ENCODE measurements around the gene TMC2. TPM values are rescaled to one million over a fixed set of nuclear protein-coding genes. Genes with fewer than 3 reads are reported as not detected.

The TMC2 gene
- total RNA-seq, 1 donor from 2014 or later = not detected

DNA sequence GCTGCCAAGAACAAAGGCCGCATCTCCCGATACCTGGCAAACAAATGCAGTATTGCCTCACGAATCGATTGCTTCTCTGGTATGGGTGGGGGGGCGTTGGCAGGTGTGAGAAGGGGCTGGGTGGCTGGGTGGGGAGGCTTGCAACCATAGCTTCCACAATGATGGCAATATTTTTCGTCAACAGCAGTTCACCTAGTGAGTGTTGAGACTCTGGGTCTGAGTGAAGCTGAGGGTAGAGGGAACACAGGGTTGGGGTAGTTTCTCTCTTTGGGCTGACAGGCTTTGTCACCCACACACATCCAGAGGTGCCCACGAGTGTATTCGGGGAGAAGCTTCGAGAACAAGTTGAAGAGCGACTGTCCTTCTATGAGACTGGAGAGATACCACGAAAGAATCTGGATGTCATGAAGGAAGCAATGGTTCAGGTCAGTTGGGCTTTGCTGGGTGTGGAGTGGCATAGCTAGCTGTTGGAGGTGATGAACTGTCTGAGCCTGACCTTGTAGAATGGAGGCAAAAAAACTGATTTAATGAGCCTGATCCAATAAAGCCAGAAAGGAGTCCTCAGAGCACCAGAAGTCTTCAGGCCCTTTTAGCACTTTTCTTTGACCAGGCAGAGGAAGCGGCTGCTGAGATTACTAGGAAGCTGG is 120.2 kb downstream of the TMC2 start:
- peak overlapping the region; percentile 13 for H3K27ac Mint-ChIP-seq
- TF ChIP-seq CTCF (conservative IDR thresholded peaks at IDR 0.05) = no peak
- H3K4me1 Mint-ChIP-seq (ENCODE audit: unreplicated experiment) = peaks cover 14% of the 10 kb centered on the region
- H3K36me3 Mint-ChIP-seq = peaks cover 48% of the 10 kb centered on the region
- no peak overlapping the region for H3K4me3 Mint-ChIP-seq
- no peaks in the 10 kb centered on the region for H3K27me3 Mint-ChIP-seq
- DNase-seq (ENCODE audit: extremely low spot score, unreplicated experiment) = no peak
- H3K9me3 Mint-ChIP-seq = no peaks in the 10 kb centered on the region

DNA sequence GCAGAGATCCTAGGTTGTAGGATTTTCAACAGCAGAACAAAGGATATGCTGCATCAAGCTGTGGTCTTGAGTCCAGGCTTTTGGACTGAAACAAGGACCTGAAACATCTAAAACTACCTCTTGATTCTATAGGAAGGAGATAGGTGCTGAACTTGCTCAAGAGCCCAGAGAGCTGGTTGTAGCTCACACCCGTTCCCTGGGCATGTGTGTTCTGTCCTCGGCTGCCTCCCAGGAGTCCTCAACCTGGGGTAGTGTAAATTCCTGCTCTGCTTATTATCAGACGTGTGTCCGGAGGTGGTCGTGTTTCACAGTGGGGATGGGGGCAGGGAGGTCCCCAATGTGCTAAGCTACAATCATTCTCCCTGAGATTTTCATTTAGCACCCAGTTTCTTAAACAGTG is 120.9 kb downstream of the TMC2 start:
- H3K4me1 Mint-ChIP-seq (ENCODE audit: unreplicated experiment) = peaks cover 17% of the 10 kb centered on the region
- no peaks in the 10 kb centered on the region for H3K27me3 Mint-ChIP-seq
- H3K4me3 Mint-ChIP-seq = no peak overlapping the region
- DNase-seq (ENCODE audit: extremely low spot score, unreplicated experiment) = no peak
- no peak for TF ChIP-seq CTCF (conservative IDR thresholded peaks at IDR 0.05)
- H3K27ac Mint-ChIP-seq = no peak overlapping the region
- no peaks in the 10 kb centered on the region for H3K9me3 Mint-ChIP-seq
- peaks cover 52% of the 10 kb centered on the region for H3K36me3 Mint-ChIP-seq

- Mint-ChIP-seq H3K27me3 (no peaks in the 10 kb centered on the region), H3K36me3 (peaks cover 54% of the 10 kb centered on the region), H3K9me3 (no peaks in the 10 kb centered on the region), H3K4me1 (ENCODE audit: unreplicated experiment) (peaks cover 18% of the 10 kb centered on the region), H3K27ac (no peak overlapping the region), H3K4me3 (no peak overlapping the region)
- TF ChIP-seq CTCF (conservative IDR thresholded peaks at IDR 0.05) = no peak
- DNase-seq (ENCODE audit: extremely low spot score, unreplicated experiment) = no peak
Observed at GRCh38 chr20:2657674-2658073, 121.3 kb downstream of the TMC2 start.

DNA sequence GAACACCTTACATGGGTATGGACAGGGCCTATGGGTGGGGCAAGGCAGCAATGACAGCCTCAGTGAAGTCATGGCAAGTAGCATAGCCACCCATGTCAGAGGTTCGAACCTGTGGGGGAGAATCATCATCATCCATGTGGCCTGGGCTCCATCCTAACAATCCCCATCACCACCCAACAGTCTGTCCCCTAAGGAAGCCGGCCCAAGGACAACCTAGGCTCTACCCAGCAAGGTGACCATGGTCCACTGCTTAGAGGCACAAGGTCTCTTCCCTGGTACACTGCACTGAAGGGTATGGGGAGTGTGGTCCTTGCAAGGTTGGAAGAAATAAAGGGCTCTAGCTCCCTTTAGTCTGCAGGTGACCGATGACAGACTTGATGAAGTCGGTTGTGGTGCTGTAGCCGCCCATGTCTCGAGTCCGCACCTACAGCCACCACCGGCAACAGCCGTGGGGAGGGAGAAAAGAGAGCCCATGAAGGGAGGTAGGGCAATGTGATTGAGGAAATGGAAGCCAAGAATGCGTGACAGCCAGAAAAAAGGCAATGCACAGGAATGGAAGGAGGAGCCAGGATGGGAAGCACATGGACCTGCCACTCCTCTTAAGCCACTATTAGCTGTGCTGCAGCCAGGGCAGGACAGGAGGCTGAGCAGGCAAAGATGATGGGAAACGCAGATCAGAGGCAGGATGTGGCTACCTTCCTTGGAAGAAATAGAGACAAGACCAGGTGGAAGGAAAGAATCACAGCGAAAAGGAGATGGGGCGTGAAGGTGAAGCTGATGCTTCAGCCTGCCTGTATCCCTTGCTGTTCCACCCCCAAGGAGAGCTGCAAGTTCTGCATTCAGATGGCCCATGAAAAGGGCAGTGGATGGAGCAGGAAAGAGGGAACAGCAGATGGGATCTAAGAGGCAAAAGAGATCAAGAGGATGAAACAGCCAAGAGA is 122.3 kb downstream of the TMC2 start:
- TF ChIP-seq CTCF (conservative IDR thresholded peaks at IDR 0.05) = no peak
- Mint-ChIP-seq H3K27me3 (no peaks in the 10 kb centered on the region), H3K36me3 (peaks cover 54% of the 10 kb centered on the region), H3K4me1 (ENCODE audit: unreplicated experiment) (peaks cover 18% of the 10 kb centered on the region), H3K4me3 (peak overlapping the region; percentile 66), H3K27ac (peak overlapping the region; percentile 68), H3K9me3 (no peaks in the 10 kb centered on the region)
- DNase-seq (ENCODE audit: extremely low spot score, unreplicated experiment) = no peak

DNA sequence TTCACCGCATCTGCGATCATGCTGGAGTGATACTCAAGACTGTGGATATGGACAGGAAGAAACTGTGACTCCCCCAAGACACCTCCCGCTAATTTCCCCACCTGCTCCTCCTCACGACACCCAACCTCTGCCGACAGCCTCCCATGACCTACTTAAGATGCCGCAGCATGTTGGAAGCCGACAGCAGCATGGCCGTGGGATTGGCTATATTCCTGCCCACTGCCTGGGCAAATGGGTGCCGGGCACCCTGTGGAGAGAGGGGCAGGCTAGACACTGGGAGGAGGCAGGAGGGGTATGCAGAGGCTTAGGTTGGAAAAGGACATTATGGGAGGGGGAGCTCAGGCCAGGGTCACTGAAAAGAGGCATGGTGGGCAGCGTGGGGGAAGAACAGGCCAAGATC is 123.2 kb downstream of the TMC2 start:
- Mint-ChIP-seq H3K36me3 (peaks cover 54% of the 10 kb centered on the region), H3K4me1 (ENCODE audit: unreplicated experiment) (peaks cover 21% of the 10 kb centered on the region), H3K27me3 (no peaks in the 10 kb centered on the region), H3K27ac (peak overlapping the region; percentile 19), H3K4me3 (no peak overlapping the region), H3K9me3 (no peaks in the 10 kb centered on the region)
- no peak for TF ChIP-seq CTCF (conservative IDR thresholded peaks at IDR 0.05)
- no peak for DNase-seq (ENCODE audit: extremely low spot score, unreplicated experiment)

All from type B pancreatic cell (in vitro differentiated cells).